ENCODE results near the gene EFNA5.

Gene EFNA5

DNA sequence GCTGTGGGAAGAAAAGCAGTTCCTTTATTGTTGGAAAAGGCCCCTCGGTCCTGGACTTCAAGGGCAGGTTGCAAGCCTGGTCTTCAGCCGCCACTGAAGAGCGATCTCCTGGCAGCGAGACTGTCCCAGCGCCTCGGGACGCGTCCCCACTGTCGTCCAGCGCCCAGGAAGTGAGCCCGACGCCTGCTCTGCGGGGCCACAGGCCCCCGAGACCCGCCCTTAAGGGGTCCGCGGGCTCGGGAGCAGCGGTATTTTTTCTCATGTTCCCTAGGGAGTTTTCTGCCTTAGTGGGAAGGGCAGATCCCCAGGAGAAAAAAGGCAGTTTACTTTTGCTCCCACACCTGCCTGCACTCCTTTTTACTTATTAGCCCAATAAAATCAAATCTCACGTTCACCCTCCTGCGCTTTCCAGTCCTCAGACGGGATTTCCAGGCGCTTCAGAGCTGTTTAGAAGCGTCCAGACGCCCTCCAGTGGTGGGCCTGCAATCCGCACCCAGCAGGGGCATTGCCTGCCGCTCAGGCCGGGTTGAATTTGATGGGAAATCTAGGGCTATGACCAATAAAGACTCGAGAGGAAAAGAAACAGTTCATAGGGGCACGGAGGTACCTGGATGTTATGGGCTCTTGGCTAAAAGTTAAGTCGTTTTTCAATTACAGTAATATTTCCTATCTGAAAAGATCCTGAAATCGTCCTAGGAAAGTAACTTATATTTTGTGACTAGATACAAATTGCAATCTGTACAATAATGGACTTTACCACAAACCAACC is 2.8 kb upstream of the EFNA5 start:
- Histone ChIP-seq H3K9me3 (ENCODE audit: control insufficient read depth, insufficient read depth, low read depth, low read length) (no peaks in the 10 kb centered on the region), H3K4me3 (ENCODE audit: low read depth, low read length) (peak overlapping the region; percentile 50), H3K36me3 (ENCODE audit: control insufficient read depth in 2 of 2, insufficient read depth in 1 of 2, low read length in 2 of 2) (no peaks in the 10 kb centered on the region), H3K4me1 (ENCODE audit: control insufficient read depth, insufficient read depth, low read length) (no peaks in the 10 kb centered on the region), H3K27ac (ENCODE audit: extremely low read depth, low read depth, low read length) (peak overlapping the region; percentile 89)
- ChIA-PET POLR2A (no interaction called here), CTCF (interaction anchor here (0.6 to 1.5 kb wide), 11 partner anchors 15 to 1477 kb away, joined by 3 to 5 read pairs (median 3); no protein-coding TSS in a partner anchor)
- TF ChIP-seq ZNF248 (tag by site-specific recombination; IDR thresholded peaks at IDR 0.05) (no peak), ZNF654 (tag by site-specific recombination; IDR thresholded peaks at IDR 0.05; ENCODE audit: low read depth) (peak; percentile 96), ZNF792 (tag by site-specific recombination; IDR thresholded peaks at IDR 0.05) (no peak), OVOL3 (tag by site-specific recombination; IDR thresholded peaks at IDR 0.05) (no peak), ZNF571 (tag by site-specific recombination; IDR thresholded peaks at IDR 0.05) (no peak), ZNF600 (tag by site-specific recombination; IDR thresholded peaks at IDR 0.05) (peak; percentile 61), ZFP37 (tag by site-specific recombination; IDR thresholded peaks at IDR 0.05) (peak; percentile 76; the same call in 1 of the 2 replicates), KLF8 (tag by site-specific recombination; IDR thresholded peaks at IDR 0.05) (peak; percentile 60; the same call in 1 of the 2 replicates), ZNF366 (tag by site-specific recombination; conservative IDR thresholded peaks at IDR 0.05) (peak; percentile 80), MZF1 (tag by site-specific recombination; IDR thresholded peaks at IDR 0.05; ENCODE audit: borderline replicate concordance) (peak; percentile 84; the same call in 1 of the 2 replicates), ZNF423 (tag by site-specific recombination; IDR thresholded peaks at IDR 0.05) (peak; percentile 91), ZNF776 (tag by site-specific recombination; IDR thresholded peaks at IDR 0.05; ENCODE audit: borderline replicate concordance) (no peak), ZBTB17 (tag by site-specific recombination; IDR thresholded peaks at IDR 0.05) (peak; percentile 50), GFI1B (tag by site-specific recombination; IDR thresholded peaks at IDR 0.05) (peak; percentile 59; the same call in 1 of the 2 replicates), ZXDB (tag by site-specific recombination; IDR thresholded peaks at IDR 0.05) (peak; percentile 50; the same call in 1 of the 2 replicates), ZNF114 (tag by site-specific recombination; IDR thresholded peaks at IDR 0.05) (no peak), WT1 (tag by site-specific recombination; IDR thresholded peaks at IDR 0.05) (peak; percentile 64), ZNF560 (tag by site-specific recombination; IDR thresholded peaks at IDR 0.05; ENCODE audit: borderline replicate concordance) (no peak), ZIC2 (tag by site-specific recombination; IDR thresholded peaks at IDR 0.05) (peak; percentile 44), ZNF184 (tag by site-specific recombination; IDR thresholded peaks at IDR 0.05) (0 out of 2 replicates have a peak, but pooled peaks have one; percentile 20)
- TF ChIP-seq, protein P1, sequence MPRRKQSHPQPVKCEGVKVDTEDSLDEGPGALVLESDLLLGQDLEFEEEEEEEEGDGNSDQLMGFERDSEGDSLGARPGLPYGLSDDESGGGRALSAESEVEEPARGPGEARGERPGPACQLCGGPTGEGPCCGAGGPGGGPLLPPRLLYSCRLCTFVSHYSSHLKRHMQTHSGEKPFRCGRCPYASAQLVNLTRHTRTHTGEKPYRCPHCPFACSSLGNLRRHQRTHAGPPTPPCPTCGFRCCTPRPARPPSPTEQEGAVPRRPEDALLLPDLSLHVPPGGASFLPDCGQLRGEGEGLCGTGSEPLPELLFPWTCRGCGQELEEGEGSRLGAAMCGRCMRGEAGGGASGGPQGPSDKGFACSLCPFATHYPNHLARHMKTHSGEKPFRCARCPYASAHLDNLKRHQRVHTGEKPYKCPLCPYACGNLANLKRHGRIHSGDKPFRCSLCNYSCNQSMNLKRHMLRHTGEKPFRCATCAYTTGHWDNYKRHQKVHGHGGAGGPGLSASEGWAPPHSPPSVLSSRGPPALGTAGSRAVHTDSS (tag by site-specific recombination; IDR thresholded peaks at IDR 0.05): no peak
- TF ChIP-seq, protein P2, sequence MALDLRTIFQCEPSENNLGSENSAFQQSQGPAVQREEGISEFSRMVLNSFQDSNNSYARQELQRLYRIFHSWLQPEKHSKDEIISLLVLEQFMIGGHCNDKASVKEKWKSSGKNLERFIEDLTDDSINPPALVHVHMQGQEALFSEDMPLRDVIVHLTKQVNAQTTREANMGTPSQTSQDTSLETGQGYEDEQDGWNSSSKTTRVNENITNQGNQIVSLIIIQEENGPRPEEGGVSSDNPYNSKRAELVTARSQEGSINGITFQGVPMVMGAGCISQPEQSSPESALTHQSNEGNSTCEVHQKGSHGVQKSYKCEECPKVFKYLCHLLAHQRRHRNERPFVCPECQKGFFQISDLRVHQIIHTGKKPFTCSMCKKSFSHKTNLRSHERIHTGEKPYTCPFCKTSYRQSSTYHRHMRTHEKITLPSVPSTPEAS (tag by site-specific recombination; IDR thresholded peaks at IDR 0.05): no peak
- TF ChIP-seq, protein P3, sequence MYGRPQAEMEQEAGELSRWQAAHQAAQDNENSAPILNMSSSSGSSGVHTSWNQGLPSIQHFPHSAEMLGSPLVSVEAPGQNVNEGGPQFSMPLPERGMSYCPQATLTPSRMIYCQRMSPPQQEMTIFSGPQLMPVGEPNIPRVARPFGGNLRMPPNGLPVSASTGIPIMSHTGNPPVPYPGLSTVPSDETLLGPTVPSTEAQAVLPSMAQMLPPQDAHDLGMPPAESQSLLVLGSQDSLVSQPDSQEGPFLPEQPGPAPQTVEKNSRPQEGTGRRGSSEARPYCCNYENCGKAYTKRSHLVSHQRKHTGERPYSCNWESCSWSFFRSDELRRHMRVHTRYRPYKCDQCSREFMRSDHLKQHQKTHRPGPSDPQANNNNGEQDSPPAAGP (tag by site-specific recombination; IDR thresholded peaks at IDR 0.05): peak; percentile 70
- TF ChIP-seq, protein P4, sequence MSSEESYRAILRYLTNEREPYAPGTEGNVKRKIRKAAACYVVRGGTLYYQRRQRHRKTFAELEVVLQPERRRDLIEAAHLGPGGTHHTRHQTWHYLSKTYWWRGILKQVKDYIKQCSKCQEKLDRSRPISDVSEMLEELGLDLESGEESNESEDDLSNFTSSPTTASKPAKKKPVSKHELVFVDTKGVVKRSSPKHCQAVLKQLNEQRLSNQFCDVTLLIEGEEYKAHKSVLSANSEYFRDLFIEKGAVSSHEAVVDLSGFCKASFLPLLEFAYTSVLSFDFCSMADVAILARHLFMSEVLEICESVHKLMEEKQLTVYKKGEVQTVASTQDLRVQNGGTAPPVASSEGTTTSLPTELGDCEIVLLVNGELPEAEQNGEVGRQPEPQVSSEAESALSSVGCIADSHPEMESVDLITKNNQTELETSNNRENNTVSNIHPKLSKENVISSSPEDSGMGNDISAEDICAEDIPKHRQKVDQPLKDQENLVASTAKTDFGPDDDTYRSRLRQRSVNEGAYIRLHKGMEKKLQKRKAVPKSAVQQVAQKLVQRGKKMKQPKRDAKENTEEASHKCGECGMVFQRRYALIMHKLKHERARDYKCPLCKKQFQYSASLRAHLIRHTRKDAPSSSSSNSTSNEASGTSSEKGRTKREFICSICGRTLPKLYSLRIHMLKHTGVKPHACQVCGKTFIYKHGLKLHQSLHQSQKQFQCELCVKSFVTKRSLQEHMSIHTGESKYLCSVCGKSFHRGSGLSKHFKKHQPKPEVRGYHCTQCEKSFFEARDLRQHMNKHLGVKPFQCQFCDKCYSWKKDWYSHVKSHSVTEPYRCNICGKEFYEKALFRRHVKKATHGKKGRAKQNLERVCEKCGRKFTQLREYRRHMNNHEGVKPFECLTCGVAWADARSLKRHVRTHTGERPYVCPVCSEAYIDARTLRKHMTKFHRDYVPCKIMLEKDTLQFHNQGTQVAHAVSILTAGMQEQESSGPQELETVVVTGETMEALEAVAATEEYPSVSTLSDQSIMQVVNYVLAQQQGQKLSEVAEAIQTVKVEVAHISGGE (tag by site-specific recombination; conservative IDR thresholded peaks at IDR 0.05; ENCODE audit: low read depth): 0 out of 2 replicates have a peak, but pooled peaks have one; percentile 5
- TF ChIP-seq, protein P5, sequence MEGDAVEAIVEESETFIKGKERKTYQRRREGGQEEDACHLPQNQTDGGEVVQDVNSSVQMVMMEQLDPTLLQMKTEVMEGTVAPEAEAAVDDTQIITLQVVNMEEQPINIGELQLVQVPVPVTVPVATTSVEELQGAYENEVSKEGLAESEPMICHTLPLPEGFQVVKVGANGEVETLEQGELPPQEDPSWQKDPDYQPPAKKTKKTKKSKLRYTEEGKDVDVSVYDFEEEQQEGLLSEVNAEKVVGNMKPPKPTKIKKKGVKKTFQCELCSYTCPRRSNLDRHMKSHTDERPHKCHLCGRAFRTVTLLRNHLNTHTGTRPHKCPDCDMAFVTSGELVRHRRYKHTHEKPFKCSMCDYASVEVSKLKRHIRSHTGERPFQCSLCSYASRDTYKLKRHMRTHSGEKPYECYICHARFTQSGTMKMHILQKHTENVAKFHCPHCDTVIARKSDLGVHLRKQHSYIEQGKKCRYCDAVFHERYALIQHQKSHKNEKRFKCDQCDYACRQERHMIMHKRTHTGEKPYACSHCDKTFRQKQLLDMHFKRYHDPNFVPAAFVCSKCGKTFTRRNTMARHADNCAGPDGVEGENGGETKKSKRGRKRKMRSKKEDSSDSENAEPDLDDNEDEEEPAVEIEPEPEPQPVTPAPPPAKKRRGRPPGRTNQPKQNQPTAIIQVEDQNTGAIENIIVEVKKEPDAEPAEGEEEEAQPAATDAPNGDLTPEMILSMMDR (tag by site-specific recombination; IDR thresholded peaks at IDR 0.05): peak; percentile 87
- TF ChIP-seq, protein P6, sequence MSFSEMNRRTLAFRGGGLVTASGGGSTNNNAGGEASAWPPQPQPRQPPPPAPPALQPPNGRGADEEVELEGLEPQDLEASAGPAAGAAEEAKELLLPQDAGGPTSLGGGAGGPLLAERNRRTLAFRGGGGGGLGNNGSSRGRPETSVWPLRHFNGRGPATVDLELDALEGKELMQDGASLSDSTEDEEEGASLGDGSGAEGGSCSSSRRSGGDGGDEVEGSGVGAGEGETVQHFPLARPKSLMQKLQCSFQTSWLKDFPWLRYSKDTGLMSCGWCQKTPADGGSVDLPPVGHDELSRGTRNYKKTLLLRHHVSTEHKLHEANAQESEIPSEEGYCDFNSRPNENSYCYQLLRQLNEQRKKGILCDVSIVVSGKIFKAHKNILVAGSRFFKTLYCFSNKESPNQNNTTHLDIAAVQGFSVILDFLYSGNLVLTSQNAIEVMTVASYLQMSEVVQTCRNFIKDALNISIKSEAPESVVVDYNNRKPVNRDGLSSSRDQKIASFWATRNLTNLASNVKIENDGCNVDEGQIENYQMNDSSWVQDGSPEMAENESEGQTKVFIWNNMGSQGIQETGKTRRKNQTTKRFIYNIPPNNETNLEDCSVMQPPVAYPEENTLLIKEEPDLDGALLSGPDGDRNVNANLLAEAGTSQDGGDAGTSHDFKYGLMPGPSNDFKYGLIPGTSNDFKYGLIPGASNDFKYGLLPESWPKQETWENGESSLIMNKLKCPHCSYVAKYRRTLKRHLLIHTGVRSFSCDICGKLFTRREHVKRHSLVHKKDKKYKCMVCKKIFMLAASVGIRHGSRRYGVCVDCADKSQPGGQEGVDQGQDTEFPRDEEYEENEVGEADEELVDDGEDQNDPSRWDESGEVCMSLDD (tag by site-specific recombination; IDR thresholded peaks at IDR 0.05): peak; percentile 54; the same call in 1 of the 2 replicates

All from HEK293 (cell line).